GM20000 (cell line): ENCODE data around the gene FAR2.

Source experiments
- DNase-seq: peaks from one replicate; pipeline ENCODE4 v3.0.0; 2012; ENCODE audit warnings: low spot score
- CTCF ChIP-seq: IDR thresholded peaks from 2 replicates; pipeline ENCODE4 v1.5.1; 2012; ENCODE audit warnings: mild to moderate bottlenecking, control low read depth; ENCODE audit errors: extremely low read depth, missing control alignments

Gene FAR2

DNA sequence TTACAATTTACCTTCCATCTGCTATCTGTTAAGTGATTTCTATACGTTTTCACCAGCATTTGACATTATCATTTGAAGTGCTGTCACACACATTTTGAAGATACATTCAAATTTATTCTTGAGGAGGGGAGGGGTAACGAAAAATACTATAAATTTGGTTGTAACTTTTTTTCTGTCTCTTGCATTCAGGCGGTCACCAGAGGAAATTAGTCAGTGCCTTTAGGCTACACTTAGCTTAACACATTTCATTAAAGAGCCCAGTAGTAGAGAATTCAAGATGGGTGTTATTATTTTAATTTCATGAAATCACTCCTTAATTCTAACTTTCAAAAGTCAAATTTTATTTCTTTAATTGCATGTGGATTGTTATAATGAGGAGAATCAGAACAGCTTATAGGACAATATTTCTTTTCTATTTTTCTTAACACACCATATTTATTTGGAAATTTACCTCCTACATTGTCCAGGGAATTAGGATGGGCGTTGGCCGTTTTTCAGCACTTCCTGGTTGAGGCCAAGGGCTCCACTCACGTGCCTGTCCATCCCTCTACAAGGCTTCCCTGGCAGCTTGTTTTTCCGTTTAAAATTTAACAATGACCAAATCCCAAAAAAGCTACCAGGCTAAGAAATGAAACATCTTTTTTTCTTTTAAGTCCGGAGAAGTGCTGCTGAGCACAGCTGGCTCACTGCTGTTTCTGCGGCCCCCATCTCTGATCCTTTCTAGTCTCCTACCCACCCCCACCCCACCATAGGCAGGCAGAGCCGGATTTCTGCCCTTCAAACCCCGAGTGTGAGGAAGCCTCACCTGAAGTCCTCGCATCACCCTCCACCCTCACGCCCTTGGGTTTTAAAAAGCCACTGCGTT is 1.1 kb upstream of the FAR2 start:
- TF ChIP-seq CTCF = no peak
- DNase-seq = no peak

DNA sequence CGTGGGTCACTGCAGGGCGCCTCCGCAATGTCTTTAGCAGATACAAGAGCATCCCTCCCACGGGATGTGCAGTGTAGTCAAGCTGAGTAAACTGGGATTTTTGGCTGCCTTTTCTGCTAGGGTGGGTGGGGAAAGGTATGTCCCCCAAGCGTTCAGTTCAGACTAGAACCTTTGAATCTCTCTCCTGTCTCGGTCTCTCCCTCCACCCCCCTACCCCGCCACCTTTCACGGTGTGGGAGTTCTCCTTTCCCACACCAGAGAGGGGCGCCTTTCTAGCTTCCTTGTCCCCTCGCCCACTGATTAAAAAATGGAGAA is 525 bp upstream of the FAR2 start:
- DNase-seq = peak; percentile 44
- TF ChIP-seq CTCF = no peak

DNA sequence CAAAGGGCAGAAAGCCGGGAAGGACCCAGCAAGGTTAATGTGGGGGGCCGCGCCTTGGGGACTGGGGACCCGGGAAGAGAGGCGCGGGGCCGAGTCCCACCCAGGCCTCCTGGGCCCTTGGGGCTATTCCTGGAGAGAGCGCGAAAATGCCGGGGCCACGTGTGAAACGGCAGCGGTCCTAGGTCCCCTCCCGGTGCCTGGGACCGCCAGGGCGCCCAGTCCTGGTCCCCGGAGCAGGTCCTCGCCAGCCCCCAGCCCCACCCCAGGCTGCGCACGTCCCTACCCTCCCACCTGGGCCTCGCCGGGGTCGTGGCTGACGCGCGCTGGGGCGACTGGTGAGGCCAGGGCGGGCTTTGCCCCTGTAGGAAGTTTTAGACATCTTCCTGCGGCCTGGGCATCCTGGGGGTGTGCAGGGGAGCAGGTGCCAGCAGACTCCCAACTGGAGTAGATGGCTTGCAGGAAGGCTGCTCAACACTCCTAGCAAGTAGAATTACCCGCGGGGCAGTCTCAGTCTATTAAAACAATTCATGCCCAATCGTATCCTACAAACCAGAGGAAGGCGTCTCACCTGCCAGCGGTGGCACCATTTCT is 708 bp downstream of the FAR2 start:
- no peak for TF ChIP-seq CTCF
- peak; percentile 36 for DNase-seq

DNA sequence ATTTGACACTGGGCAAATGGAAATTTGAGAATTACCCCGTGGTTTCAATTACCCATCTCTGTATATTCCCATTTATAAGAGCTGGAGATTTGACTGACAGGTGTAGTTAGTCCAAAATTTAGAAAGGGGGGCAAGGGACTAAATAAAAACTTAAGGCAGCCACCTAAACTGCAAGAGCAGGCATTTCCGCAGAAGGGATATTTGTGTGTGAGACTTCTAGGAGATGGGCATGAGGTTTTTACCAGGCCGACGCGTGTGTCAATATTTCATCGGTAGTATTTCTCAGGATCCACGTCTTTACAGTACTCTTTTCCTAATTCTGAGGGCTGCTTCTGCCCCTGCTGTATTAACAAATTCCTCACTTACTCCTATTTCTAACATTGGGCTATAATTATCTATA is 1.4 kb downstream of the FAR2 start:
- no peak for DNase-seq
- no peak for TF ChIP-seq CTCF

- peak; percentile 80 for DNase-seq
Observed at GRCh38 chr12:29152223-29152868, 3.3 kb downstream of the FAR2 start.

GRCh38 chr12:29152981-29153630 is 4.0 kb downstream of the FAR2 start:
- no peak for TF ChIP-seq CTCF
- DNase-seq = no peak

More at GRCh38 chr12:29152223-29152868, 3.3 kb downstream of the FAR2 start:
- TF ChIP-seq CTCF = no peak

DNA sequence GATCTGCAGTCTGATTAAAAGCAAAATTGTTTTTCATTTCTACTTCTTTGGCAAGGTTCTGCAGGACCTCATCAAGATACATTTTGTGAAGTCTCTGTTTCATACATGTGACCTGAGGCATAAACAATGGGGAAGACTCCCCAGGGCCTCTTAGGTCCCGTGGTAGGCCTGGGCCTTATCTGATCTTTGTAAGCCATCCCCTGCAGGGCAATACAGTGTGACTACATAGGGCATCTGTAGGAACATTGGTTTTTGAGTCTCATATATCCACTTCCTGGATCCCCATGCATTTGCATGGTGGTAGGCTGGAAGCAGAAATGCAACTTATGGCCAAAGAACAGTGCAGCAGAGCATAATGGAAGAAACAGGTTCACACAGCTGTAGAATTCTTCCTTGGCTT is 6.0 kb downstream of the FAR2 start:
- DNase-seq = peak; percentile 31
- no peak for TF ChIP-seq CTCF
